OCI-LY7 (cell line): Measurements from ENCODE around the gene SH3PXD2A.

Experiments used
- EZH2phosphoT487 ChIP-seq: fragments of 200-600 bp; sonication (generic); IDR thresholded peaks from 2 replicates; pipeline ENCODE4 v1.6.1; 2018; ENCODE audit warnings: low read depth, borderline replicate concordance, mild to moderate bottlenecking, mixed run types, antibody characterized with exemption, low read length, moderate library complexity, mixed read lengths
- TF ChIP-seq, protein P1 (sequence below): fragments of 200-600 bp; sonication (generic); conservative IDR thresholded peaks from 2 replicates; pipeline ENCODE4 v1.5.1; 2014; ENCODE audit warnings: mild to moderate bottlenecking, antibody characterized with exemption, low read length, moderate library complexity, mixed read lengths

DNA sequence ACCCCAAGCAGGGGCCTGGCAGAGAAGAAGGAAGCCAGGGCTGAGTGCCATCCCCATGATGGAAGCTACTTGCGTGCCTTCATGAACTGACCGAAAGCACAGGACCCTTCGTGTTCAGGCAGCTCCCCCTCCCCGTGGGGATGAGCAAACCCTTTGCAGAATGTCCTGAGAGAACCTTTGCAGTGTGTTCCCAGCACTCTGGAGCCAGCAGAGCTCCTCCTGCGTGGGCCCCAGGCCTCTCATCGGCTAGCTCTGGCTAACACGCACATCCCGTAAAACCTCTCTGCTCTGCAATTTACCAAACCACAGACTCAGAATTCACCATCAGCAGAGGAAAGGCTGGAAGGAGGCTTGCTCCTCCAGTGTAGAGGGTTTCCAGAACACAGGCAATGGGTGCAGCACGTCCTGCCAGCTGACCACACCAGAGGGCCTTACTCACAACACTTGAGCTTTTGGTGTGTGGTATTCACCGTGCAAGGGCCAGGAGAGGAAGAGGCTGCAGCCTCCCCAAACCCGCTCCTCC, 3.1 kb downstream of the SH3PXD2A start:
- TF ChIP-seq, protein P1, sequence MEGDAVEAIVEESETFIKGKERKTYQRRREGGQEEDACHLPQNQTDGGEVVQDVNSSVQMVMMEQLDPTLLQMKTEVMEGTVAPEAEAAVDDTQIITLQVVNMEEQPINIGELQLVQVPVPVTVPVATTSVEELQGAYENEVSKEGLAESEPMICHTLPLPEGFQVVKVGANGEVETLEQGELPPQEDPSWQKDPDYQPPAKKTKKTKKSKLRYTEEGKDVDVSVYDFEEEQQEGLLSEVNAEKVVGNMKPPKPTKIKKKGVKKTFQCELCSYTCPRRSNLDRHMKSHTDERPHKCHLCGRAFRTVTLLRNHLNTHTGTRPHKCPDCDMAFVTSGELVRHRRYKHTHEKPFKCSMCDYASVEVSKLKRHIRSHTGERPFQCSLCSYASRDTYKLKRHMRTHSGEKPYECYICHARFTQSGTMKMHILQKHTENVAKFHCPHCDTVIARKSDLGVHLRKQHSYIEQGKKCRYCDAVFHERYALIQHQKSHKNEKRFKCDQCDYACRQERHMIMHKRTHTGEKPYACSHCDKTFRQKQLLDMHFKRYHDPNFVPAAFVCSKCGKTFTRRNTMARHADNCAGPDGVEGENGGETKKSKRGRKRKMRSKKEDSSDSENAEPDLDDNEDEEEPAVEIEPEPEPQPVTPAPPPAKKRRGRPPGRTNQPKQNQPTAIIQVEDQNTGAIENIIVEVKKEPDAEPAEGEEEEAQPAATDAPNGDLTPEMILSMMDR = no peak
- no peak for TF ChIP-seq EZH2phosphoT487
